Loucy (cell line): ENCODE data around the gene TMTC1.

ENCODE experiments used
- CTCF ChIP-seq: fragments of 200-600 bp; sonication (generic); conservative IDR thresholded peaks from 2 replicates; pipeline ENCODE4 v1.5.1; 2014; ENCODE audit warnings: mild to moderate bottlenecking, antibody characterized with exemption, low read length
- EZH2phosphoT487 ChIP-seq: fragments of 200-600 bp; IDR thresholded peaks from 2 replicates; pipeline ENCODE4 v1.6.1; 2018; ENCODE audit warnings: antibody characterized with exemption, mild to moderate bottlenecking, moderate library complexity, borderline replicate concordance

GRCh38 chr12:29644536-29645162, 139.1 kb downstream of the TMTC1 start:
- no peak for TF ChIP-seq CTCF
- TF ChIP-seq EZH2phosphoT487, result no peak
